SK-N-SH treated with all-trans-retinoic acid at 6 μM for 48 hours (cell line): ENCODE data around the gene OXLD1.

Experiments
- BACH2 ChIP-seq: fragments of 250-450 bp; sonication (Bioruptor Pico); IDR thresholded peaks from 2 replicates; pipeline ENCODE4 v1.9.0; 2021; ENCODE audit warnings: mild to moderate bottlenecking, borderline replicate concordance
- CREB5 ChIP-seq: fragments of 250-450 bp; sonication (Bioruptor Pico); IDR thresholded peaks from 2 replicates; pipeline ENCODE4 v1.5.1; 2020; ENCODE audit warnings: low read depth, mild to moderate bottlenecking, moderate library complexity
- CSDC2 ChIP-seq: fragments of 250-450 bp; sonication (Bioruptor Pico); IDR thresholded peaks from 2 replicates; pipeline ENCODE4 v1.5.0; 2020; ENCODE audit warnings: mild to moderate bottlenecking, moderate library complexity
- ISL1 ChIP-seq: fragments of 250-450 bp; sonication (Bioruptor Pico); IDR thresholded peaks from 2 replicates; pipeline ENCODE4 v2.1.2; 2022; ENCODE audit warnings: mild to moderate bottlenecking, moderate library complexity
- PATZ1 ChIP-seq: fragments of 250-450 bp; sonication (Bioruptor Pico); IDR thresholded peaks from 2 replicates; pipeline ENCODE4 v1.8.0; 2020; ENCODE audit warnings: mild to moderate bottlenecking, moderate library complexity, borderline replicate concordance
- TCF4 ChIP-seq: fragments of 250-450 bp; sonication (Bioruptor Pico); IDR thresholded peaks from 2 replicates; pipeline ENCODE4 v1.8.0; 2021; ENCODE audit warnings: mild to moderate bottlenecking, moderate library complexity, borderline replicate concordance
- ZC3H10 ChIP-seq: fragments of 250-450 bp; sonication (Bioruptor Pico); IDR thresholded peaks from 2 replicates; pipeline ENCODE4 v1.5.1; 2021; ENCODE audit warnings: mild to moderate bottlenecking, moderate library complexity
- ZFP30 ChIP-seq: fragments of 450-650 bp; formaldehyde crosslinking; IDR thresholded peaks from 2 replicates; pipeline ENCODE4 v1.5.0; 2022; ENCODE audit warnings: mild to moderate bottlenecking, moderate library complexity
- TF ChIP-seq, protein P1 (sequence below): fragments of 250-450 bp; sonication (Bioruptor Pico); IDR thresholded peaks from 2 replicates; pipeline ENCODE4 v1.5.0; 2020; ENCODE audit warnings: mild to moderate bottlenecking, moderate library complexity

DNA sequence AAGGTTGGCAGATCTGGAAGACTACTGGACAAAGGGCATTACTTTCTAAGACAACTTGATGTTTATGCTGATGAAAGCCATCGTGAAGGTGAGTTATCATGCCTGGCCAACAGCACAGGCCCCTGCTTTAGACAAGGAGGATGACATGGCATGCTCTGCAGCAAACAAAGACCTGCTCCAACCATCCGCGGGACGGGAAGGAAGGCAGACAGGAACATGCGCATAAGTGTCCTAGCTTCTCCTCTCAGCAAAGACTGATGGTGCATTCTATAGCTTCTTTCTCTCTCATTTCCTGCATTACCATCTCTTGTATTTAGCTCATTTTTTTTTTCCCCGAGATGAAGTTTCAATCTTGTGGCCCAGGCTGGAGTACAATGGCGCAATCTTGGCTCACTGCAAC lies 34.9 kb downstream of the OXLD1 start:
- TF ChIP-seq ZC3H10 (CRISPR knock-in tag) (no peak), TCF4 (no peak), CREB5 (CRISPR knock-in tag) (no peak), PATZ1 (CRISPR knock-in tag) (no peak), CSDC2 (no peak), ISL1 (CRISPR knock-in tag) (no peak), BACH2 (CRISPR knock-in tag) (no peak), ZFP30 (CRISPR knock-in tag) (no peak)
- TF ChIP-seq, protein P1, sequence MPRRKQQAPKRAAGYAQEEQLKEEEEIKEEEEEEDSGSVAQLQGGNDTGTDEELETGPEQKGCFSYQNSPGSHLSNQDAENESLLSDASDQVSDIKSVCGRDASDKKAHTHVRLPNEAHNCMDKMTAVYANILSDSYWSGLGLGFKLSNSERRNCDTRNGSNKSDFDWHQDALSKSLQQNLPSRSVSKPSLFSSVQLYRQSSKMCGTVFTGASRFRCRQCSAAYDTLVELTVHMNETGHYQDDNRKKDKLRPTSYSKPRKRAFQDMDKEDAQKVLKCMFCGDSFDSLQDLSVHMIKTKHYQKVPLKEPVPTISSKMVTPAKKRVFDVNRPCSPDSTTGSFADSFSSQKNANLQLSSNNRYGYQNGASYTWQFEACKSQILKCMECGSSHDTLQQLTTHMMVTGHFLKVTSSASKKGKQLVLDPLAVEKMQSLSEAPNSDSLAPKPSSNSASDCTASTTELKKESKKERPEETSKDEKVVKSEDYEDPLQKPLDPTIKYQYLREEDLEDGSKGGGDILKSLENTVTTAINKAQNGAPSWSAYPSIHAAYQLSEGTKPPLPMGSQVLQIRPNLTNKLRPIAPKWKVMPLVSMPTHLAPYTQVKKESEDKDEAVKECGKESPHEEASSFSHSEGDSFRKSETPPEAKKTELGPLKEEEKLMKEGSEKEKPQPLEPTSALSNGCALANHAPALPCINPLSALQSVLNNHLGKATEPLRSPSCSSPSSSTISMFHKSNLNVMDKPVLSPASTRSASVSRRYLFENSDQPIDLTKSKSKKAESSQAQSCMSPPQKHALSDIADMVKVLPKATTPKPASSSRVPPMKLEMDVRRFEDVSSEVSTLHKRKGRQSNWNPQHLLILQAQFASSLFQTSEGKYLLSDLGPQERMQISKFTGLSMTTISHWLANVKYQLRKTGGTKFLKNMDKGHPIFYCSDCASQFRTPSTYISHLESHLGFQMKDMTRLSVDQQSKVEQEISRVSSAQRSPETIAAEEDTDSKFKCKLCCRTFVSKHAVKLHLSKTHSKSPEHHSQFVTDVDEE (CRISPR knock-in tag): no peak
